ENCODE results near the gene PDILT. TPM values are rescaled to one million over a fixed set of nuclear protein-coding genes. Genes with fewer than 3 reads are reported as not detected.

The PDILT gene
- total and polyA plus RNA-seq, 2 donors (not counting 3 experiments of a cell fraction or from before 2014, with no cell fraction given) = not detected

GRCh38 chr16:20353379-20353778, 51.2 kb downstream of the PDILT start:
- Histone ChIP-seq H3K9me1 (replicated peaks; ENCODE audit: control insufficient read depth, extremely low read depth, insufficient read depth, low read length) (no peaks in the 10 kb centered on the region), H3K4me2 (ENCODE audit: insufficient read depth, low read length) (no peak overlapping the region), H3K27me3 (ENCODE audit: control insufficient read depth in 2 of 2, insufficient read depth in 2 of 2, low read length in 2 of 2) (no peaks in the 10 kb centered on the region), H3K36me3 (ENCODE audit: control insufficient read depth in 2 of 2, extremely low read depth in 1 of 2, insufficient read depth in 2 of 2, low read length in 2 of 2) (no peaks in the 10 kb centered on the region), H3K9ac (replicated peaks; ENCODE audit: extremely low read depth, insufficient read depth, low read length) (no peak overlapping the region), H4K20me1 (replicated peaks; ENCODE audit: control insufficient read depth, extremely low read depth, insufficient read depth, low read length) (no peaks in the 10 kb centered on the region), H3K27ac (ENCODE audit: insufficient read depth, low read depth, low read length) (no peak overlapping the region), H3K4me3 (replicated peaks in 1 of 3; ENCODE audit: insufficient read depth in 1 of 3, low read depth in 1 of 3, low read length in 3 of 3) (no peak overlapping the region), H3K4me1 (ENCODE audit: control insufficient read depth, extremely low read depth, insufficient read depth, low read length) (no peaks in the 10 kb centered on the region), H3K9me3 (replicated peaks; ENCODE audit: control insufficient read depth, insufficient read depth, low read length) (no peaks in the 10 kb centered on the region), H3K79me2 (ENCODE audit: control insufficient read depth, insufficient read depth, low read length) (no peaks in the 10 kb centered on the region), H2AFZ (ENCODE audit: low read depth, low read length) (no peak overlapping the region)
- dilution Hi-C loops (cut with MboI; ENCODE audit: extremely low pct_ligation_motif_present, low sequenced_read_pairs) (no loop called here), intact Hi-C loops (cut with micrococcal nuclease) (no loop called here)
- ChIA-PET POLR2A (no interaction called here), CTCF (no interaction called here)
- no peak for DNase-seq (ENCODE audit: low read depth, low spot score)
- FAIRE-seq = no peak
- TF ChIP-seq FOS (IDR thresholded peaks at IDR 0.05; ENCODE audit: borderline replicate concordance, insufficient read depth, low read length) (no peak), CTCF (IDR thresholded peaks at IDR 0.05; ENCODE audit: extremely low read depth in 1 of 2, insufficient read depth in 1 of 2, low read depth in 1 of 2, low read length in 2 of 2) (no peak), GATA2 (IDR thresholded peaks at IDR 0.05; ENCODE audit: insufficient read depth, insufficient read length, low read depth, low read length) (no peak), POLR2A (IDR thresholded peaks at IDR 0.05; ENCODE audit: low read depth, low read length) (no peak), JUN (IDR thresholded peaks at IDR 0.05; ENCODE audit: borderline replicate concordance, insufficient read depth, insufficient read length, low read depth) (no peak), POLR2AphosphoS5 (IDR thresholded peaks at IDR 0.05; ENCODE audit: insufficient read depth, low read depth, low read length) (no peak), EZH2 (IDR thresholded peaks at IDR 0.05; ENCODE audit: borderline replicate concordance, low read depth, low read length, severe bottlenecking) (no peak), MYC (IDR thresholded peaks at IDR 0.05; ENCODE audit: low read depth, low read length) (no peak)
- BruUV-seq (replicated peaks) = no TSS peak

Data from endothelial cell of umbilical vein (primary cell).